Tibial nerve (tissue), 4 donors: ENCODE data around the gene PVALEF.

Source experiments
- EP300 ChIP-seq, 2 donors: sonication (generic); formaldehyde crosslinking; IDR thresholded peaks; one replicate each; pipeline ENCODE4 v1.6.1; 2017; ENCODE audit warnings: antibody characterized with exemption in 2 of 2, mild to moderate bottlenecking in 1 of 2
- TF ChIP-seq, protein P1 (sequence below), 5 experiments: fragments of 200-600 bp in 3 of 5; fragments of 450-650 bp in 2 of 5; sonication (generic) in 3 of 5; IDR thresholded peaks; one replicate each; pipeline ENCODE4 v1.5.1; 2016 to 2019; ENCODE audit warnings: antibody characterized with exemption in 5 of 5, mild to moderate bottlenecking in 3 of 5, moderate library complexity in 2 of 5

DNA sequence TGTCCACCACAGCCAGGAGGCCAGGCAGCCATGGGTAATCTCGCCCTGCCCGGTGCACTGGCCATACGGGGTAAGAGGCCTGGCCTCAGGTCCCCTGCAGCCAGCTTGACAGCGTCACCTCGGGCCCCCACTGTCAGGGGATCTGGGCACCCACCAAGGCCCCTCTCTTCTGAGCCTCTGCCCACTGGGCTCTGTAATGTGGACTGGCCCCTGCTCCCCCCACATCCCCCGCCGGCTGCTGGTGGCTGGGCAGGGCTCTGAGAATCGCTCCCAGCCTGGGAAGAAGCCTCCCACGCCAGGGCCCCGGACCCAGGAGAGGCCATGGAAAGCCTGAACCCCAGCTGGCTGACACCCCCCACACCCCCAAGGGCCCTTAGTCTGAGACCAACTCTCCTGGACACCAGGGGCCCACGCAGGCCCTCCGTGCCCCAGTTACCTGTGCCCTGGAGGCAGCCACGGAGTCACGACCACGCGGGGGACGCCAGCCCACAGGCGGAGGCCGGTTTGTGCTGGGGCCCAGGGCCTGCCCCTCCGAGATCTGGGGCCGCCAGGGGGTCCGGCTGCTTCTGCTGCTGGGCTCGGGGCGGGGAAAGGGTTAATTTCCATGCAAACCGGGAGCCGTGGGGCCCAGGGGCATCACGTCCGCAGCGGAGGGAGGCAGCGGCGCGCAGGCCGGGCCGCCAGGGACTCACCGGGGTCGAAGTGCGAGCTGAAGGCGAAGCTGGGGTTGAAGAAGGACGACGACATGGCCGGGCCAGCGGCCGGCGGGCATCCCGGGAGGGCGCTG is at the start of gene PVALEF:
- TF ChIP-seq, protein P1, sequence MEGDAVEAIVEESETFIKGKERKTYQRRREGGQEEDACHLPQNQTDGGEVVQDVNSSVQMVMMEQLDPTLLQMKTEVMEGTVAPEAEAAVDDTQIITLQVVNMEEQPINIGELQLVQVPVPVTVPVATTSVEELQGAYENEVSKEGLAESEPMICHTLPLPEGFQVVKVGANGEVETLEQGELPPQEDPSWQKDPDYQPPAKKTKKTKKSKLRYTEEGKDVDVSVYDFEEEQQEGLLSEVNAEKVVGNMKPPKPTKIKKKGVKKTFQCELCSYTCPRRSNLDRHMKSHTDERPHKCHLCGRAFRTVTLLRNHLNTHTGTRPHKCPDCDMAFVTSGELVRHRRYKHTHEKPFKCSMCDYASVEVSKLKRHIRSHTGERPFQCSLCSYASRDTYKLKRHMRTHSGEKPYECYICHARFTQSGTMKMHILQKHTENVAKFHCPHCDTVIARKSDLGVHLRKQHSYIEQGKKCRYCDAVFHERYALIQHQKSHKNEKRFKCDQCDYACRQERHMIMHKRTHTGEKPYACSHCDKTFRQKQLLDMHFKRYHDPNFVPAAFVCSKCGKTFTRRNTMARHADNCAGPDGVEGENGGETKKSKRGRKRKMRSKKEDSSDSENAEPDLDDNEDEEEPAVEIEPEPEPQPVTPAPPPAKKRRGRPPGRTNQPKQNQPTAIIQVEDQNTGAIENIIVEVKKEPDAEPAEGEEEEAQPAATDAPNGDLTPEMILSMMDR (IDR thresholded peaks at IDR 0.05), result no peak
- TF ChIP-seq EP300 (IDR thresholded peaks at IDR 0.05), result no peak
